ENCODE data around the gene BACH2. TPM values are rescaled to one million over a fixed set of nuclear protein-coding genes. Genes with fewer than 3 reads are reported as not detected.

Gene BACH2
- total RNA-seq, 1 donor from 2014 or later, result 6.4 TPM

- Histone ChIP-seq H3K36me3 (no peaks in the 10 kb centered on the region), H3K27ac (no peak overlapping the region), H3K4me1 (peaks cover 10% of the 10 kb centered on the region), H3K4me3 (no peak overlapping the region), H3K27me3 (no peaks in the 10 kb centered on the region), H3K9me3 (no peaks in the 10 kb centered on the region)
- TF ChIP-seq POLR2AphosphoS5 (IDR thresholded peaks at IDR 0.05; ENCODE audit: insufficient read depth in 1 of 2, low read depth in 1 of 2) (peak in 1 of 2 donors; percentile 59), POLR2A (IDR thresholded peaks at IDR 0.05) (no peak)
- TF ChIP-seq, protein P1, sequence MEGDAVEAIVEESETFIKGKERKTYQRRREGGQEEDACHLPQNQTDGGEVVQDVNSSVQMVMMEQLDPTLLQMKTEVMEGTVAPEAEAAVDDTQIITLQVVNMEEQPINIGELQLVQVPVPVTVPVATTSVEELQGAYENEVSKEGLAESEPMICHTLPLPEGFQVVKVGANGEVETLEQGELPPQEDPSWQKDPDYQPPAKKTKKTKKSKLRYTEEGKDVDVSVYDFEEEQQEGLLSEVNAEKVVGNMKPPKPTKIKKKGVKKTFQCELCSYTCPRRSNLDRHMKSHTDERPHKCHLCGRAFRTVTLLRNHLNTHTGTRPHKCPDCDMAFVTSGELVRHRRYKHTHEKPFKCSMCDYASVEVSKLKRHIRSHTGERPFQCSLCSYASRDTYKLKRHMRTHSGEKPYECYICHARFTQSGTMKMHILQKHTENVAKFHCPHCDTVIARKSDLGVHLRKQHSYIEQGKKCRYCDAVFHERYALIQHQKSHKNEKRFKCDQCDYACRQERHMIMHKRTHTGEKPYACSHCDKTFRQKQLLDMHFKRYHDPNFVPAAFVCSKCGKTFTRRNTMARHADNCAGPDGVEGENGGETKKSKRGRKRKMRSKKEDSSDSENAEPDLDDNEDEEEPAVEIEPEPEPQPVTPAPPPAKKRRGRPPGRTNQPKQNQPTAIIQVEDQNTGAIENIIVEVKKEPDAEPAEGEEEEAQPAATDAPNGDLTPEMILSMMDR (IDR thresholded peaks at IDR 0.05), result no peak
- intact Hi-C loops (cut with DNase I), result no loop called here
- DNase-seq (ENCODE audit: extremely low spot score in 2 of 2), result no peak
Measured at GRCh38 chr6:90086517-90086916, 210.1 kb downstream of the BACH2 start.

DNA sequence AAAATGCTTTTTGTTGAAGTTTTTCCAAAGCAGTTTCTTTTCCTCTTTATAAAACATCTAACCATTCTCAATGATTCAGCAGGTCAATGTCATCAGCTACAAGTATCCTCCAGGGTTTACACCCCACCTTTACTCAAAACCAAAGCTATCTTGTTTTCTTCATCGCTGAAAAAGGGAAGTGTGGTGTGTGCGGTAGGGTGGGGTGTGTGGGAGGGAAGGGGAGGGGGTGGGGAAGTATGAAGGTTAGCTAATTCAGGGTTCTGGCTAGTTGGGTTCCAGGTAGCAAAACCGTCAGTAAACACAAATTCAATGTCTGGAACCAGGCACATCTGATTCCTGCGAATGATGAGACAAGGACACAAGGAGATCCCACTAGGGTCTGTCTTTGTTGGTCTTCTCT, 212.8 kb downstream of the BACH2 start:
- Histone ChIP-seq H3K9me3 (no peaks in the 10 kb centered on the region), H3K4me3 (no peak overlapping the region), H3K27me3 (no peaks in the 10 kb centered on the region), H3K4me1 (peaks cover 10% of the 10 kb centered on the region), H3K36me3 (no peaks in the 10 kb centered on the region), H3K27ac (no peak overlapping the region)
- TF ChIP-seq POLR2A (IDR thresholded peaks at IDR 0.05) (no peak), POLR2AphosphoS5 (IDR thresholded peaks at IDR 0.05; ENCODE audit: insufficient read depth in 1 of 2, low read depth in 1 of 2) (no peak)
- TF ChIP-seq, protein P1 (IDR thresholded peaks at IDR 0.05), result no peak
- intact Hi-C loops (cut with DNase I), result no loop called here
- DNase-seq (ENCODE audit: extremely low spot score in 2 of 2), result no peak

GRCh38 chr6:90082847-90083246, 213.8 kb downstream of the BACH2 start:
- Histone ChIP-seq H3K36me3 (no peaks in the 10 kb centered on the region), H3K4me3 (no peak overlapping the region), H3K27ac (no peak overlapping the region), H3K27me3 (no peaks in the 10 kb centered on the region), H3K4me1 (peaks cover 6% of the 10 kb centered on the region), H3K9me3 (no peaks in the 10 kb centered on the region)
- TF ChIP-seq, protein P1 (IDR thresholded peaks at IDR 0.05), result no peak
- TF ChIP-seq POLR2AphosphoS5 (IDR thresholded peaks at IDR 0.05; ENCODE audit: insufficient read depth in 1 of 2, low read depth in 1 of 2), result no peak
- TF ChIP-seq POLR2A (IDR thresholded peaks at IDR 0.05), result no peak
- no peak for DNase-seq (ENCODE audit: extremely low spot score in 2 of 2)
- intact Hi-C loops (cut with DNase I), result no loop called here

DNA sequence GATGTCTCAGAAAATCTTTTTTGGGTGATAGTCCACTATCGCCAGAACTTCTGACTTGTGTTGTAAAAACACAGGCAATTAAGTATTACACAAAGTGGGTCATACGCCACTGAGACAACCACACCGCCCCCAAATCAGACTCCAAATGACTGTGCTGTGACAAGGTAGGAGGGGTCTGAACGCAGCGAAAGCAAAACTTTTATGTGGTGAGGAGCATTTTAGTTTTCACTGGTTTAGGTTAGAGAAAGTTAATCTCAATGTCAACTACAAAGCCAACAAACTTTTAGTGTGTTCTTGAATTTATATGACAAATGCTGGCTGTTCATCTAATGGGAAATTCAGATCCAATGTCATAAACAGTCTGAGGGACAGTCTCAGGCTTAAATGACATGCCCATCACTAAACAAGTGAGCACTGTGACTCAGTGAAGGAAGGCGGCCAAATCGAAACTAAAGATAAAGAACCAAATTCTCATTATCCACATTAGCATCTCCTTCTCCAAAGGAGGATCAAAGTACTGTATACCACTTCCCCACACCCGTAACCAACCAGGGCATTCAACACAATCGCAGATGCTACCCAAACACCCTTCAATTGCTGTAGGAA, 215.7 kb downstream of the BACH2 start:
- H3K9me3 ChIP-seq, result no peaks in the 10 kb centered on the region
- H3K4me1 ChIP-seq, result no peaks in the 10 kb centered on the region
- no peaks in the 10 kb centered on the region for H3K27me3 ChIP-seq
- TF ChIP-seq POLR2AphosphoS5 (IDR thresholded peaks at IDR 0.05; ENCODE audit: insufficient read depth in 1 of 2, low read depth in 1 of 2) (no peak), POLR2A (IDR thresholded peaks at IDR 0.05) (no peak)
- TF ChIP-seq, protein P1 (IDR thresholded peaks at IDR 0.05), result no peak
- no peak overlapping the region for H3K27ac ChIP-seq
- no peaks in the 10 kb centered on the region for H3K36me3 ChIP-seq
- intact Hi-C loops (cut with DNase I), result no loop called here
- no peak for DNase-seq (ENCODE audit: extremely low spot score in 2 of 2)
- H3K4me3 ChIP-seq, result no peak overlapping the region
